Measurements from ENCODE around the gene ZWILCH. TPM values are rescaled to one million over a fixed set of nuclear protein-coding genes. Genes with fewer than 3 reads are reported as not detected.
"Not testable (repeated sequence)": the region's sequence is repeated elsewhere in the genome, so short reads cannot be mapped to it uniquely, and the experiment has no call there.

ZWILCH gene
- total RNA-seq, 1 experiment from 2014 or later, result 53.5 TPM

DNA sequence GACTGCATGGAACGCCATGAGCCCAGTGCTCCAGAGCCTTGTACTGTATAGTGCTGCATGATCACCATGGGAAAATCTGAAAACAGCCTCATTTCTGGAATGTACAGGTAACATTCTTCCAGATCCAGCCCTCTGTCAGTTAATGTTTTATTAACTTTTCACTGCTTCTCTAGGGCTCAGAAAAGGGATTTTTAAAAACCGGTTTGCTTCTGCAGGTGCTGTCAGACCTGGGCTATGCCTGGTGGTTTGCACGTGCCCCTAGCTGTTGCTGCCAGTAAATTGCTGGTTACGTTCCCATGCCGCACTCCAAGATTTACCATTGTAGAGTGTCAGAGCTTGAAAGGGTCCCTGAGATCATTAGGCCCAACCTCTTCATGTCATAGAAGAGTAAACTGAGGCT lies 16.6 kb upstream of the ZWILCH start:
- DNase-seq (ENCODE audit: low read depth), result no peak

DNA sequence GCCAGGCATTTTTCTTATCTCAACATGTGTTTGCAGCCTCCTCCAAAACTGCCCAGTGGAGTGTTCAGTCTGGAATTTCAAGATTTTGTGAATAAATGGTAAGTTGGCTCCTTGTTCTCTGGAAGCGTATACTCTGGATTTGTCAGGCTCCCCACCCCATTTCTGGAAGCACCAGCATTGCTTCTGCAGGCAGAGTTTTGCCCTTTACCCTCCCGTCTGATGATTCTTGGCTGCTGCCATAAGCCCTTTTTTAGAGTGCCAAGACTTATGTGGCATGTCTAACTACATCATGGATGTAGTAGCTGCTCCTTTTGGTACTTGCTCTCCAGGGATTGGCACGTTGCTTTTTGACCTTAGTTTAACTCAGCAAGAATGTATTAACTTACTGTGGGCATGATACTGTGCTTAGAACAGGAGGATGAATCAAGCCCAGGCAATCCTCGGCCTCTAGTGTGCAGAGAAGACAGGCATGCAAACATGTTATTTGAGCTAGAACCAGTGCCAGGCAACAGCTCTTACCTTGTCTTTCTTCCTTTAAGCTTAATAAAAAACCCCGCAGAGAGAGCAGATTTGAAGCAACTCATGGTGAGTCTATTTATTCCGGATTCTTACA lies 15.8 kb upstream of the ZWILCH start:
- no peak for DNase-seq (ENCODE audit: low read depth)

GRCh38 chr15:66491846-66492245 lies 13.3 kb upstream of the ZWILCH start:
- DNase-seq (ENCODE audit: low read depth), result no peak

- no peak for DNase-seq (ENCODE audit: low read depth)
These were observed 10.9 kb upstream of the ZWILCH start for GRCh38 chr15:66494262-66494661.

- DNase-seq (ENCODE audit: low read depth), result no peak
These were observed 8.1 kb upstream of the ZWILCH start for GRCh38 chr15:66496951-66497501.

GRCh38 chr15:66497502-66498455 lies 7.3 kb upstream of the ZWILCH start, which contains the start of gene SNAPC5:
SNAPC5 (minus strand) TSS chr15:66497762; CDS start chr15:66497731, 31 bp downstream.
- DNase-seq (ENCODE audit: low read depth), result peak; percentile 90

- DNase-seq (ENCODE audit: low read depth), result peak; percentile 43
These were observed 6.4 kb upstream of the ZWILCH start for GRCh38 chr15:66498501-66499386.

- DNase-seq (ENCODE audit: low read depth), result not testable (repeated sequence)
These were observed 4.8 kb upstream of the ZWILCH start for GRCh38 chr15:66500346-66500745.

- DNase-seq (ENCODE audit: low read depth), result no peak
These were observed 2.6 kb upstream of the ZWILCH start for GRCh38 chr15:66502491-66502890.

DNA sequence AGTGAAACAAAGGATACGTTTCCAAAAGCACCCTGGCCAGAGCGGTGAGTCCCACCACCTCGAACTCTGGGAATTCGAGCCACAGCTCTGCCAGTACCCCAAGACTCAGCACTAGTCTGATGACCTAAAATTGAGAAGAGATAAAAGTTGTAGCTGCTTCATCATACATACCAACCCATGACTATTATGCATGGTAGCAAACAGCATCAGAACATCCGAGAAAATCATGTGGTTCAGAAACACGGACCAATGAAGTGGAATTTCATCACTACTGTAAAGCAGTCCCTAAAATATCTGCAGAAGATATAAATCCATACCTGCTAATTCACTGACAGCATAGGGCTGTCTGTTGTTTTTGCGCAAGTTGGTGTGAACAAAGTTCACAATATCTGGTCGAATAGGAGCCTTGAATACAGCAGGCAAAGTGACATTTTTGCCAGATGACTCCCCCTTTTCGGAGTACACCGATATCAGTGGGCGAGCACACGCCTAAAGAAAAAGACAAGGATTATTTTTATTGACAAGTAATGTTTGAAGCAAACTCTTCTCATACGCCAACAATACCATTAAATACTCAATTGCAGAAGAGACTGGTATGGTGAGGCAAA lies 2.0 kb upstream of the ZWILCH start:
- not testable (repeated sequence) for DNase-seq (ENCODE audit: low read depth)

DNA sequence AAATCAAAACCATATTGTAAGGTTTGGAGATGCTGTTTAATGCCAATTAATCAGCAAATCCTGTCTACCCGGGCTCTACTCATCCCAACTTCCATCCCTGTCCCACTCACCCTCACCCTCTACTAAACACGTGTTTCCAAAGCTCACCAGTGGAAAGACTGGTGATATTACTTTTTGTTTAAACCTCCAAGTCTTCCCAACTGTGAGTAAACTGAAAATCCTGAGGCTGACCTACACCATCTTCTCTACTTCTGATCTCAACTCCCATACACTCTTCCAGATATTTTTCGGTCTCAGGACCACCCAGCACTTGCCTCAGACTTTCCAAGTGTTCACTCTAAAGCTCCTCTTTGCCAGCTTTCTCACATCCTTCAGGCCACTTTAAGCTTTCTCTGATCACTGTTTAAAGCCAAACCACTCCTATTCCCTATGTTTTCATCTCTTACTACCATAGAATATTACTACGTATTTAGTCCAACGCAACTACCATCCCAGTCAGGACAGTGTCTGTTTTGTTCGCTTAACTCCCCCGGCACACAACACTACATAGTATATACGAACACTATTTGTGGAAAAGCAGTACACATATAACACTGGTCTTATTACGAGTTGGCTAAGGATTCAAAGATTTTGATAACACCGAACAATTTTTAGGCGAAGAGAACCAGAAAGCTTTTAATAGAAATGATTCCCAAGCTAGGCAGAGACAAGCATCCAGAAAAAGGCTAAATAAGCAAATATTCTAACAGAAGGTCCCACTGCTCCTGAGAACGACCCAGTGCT lies 1.2 kb upstream of the ZWILCH start:
- no peak for DNase-seq (ENCODE audit: low read depth)

GRCh38 chr15:66505430-66505811 lies 295 bp downstream of the ZWILCH start:
- no peak for DNase-seq (ENCODE audit: low read depth)

DNA sequence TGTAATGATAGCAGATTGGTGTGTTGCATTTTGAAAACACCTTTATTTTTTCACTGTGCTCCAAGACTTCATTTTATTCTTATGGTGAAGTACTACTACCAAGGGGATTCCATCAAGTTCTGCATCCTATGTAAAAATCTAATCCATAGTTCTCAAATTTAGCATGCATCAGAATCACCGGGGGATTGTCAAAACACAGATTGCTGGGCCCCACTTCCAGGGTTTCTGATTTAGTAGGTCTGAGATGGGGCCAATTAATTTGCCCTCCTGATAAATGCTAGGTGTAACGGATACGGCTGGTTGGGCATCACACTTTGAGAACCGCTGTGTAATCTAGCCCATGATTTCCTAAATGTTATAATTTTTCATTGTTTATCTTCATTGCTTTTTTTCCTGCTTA lies 692 bp downstream of the ZWILCH start:
- no peak for DNase-seq (ENCODE audit: low read depth)

GRCh38 chr15:66508293-66508883 lies 3.3 kb downstream of the ZWILCH start:
- DNase-seq (ENCODE audit: low read depth), result no peak

- DNase-seq (ENCODE audit: low read depth), result no peak
These were observed 9.5 kb downstream of the ZWILCH start for GRCh38 chr15:66514586-66514985.

GRCh38 chr15:66515901-66516322 lies 10.8 kb downstream of the ZWILCH start:
- DNase-seq (ENCODE audit: low read depth), result peak; percentile 60

DNA sequence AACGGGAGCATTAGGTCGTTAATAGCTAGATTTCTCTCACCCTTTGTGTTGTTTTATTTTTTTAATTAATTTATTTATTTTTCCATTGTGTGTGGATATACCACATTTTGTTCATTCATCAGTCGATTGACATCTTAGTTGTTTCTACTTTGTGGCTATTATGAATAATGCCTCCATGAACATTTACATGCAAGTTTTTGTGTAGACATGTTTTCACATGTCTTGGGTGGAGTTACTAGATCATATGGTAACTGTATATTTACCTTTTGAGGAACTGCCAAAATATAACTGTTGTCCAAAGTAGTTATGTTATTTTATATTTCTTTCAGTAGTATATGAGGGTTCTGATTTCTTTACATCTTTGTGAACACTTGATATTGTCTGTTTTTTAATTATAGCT lies 18.8 kb downstream of the ZWILCH start:
- no peak for DNase-seq (ENCODE audit: low read depth)

GRCh38 chr15:66524838-66525237 lies 19.7 kb downstream of the ZWILCH start:
- DNase-seq (ENCODE audit: low read depth), result no peak

DNA sequence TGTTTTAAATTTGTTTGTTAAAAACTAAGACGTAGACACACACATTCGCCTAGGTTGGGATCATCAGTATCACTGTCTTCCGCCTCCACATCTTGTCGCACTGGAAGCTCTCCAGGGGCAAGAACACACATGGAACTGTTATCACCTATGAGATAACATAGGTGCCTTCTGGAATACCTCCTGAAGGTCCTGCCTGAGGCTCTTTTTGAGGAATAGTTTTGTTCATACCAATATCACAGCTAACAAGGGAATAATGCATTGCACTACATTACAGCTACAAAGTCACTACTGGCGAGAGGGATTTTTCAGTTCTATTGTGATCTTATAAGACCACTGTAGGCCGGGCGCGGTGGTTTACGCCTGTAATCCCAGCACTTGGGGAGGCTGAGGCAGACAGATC lies 29.9 kb downstream of the ZWILCH start:
- no peak for DNase-seq (ENCODE audit: low read depth)

DNA sequence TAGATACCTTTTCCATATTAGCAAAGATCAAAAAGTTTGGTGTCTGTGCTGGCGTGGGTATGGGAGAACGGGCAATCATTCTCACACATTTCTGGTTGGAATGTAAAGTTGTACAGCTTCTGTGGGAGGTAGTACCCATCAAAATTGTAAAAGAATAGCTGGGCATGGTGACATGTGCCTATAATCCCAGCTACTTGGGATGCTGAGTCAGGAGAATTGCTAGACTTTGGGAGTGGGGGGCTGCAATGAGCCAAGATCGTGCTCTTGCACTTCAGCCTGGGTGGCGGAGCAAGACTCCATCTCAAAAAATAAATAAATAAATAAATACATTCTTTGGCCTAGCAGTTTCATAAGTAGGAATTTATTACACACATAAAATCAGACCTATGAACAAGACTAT lies 37.8 kb downstream of the ZWILCH start:
- no peak for DNase-seq (ENCODE audit: low read depth)
